AG04450 (cell line): Measurements from ENCODE around the gene SAFB2. TPM values are rescaled to one million over a fixed set of nuclear protein-coding genes. Genes with fewer than 3 reads are reported as not detected.

Experiments used
- CTCF ChIA-PET: fragments of 300-600, 350-600 bp; formaldehyde crosslinking; extraction: SDS; loops from one replicate; lab custom pipeline; 2022; ENCODE audit warnings: antibody characterized with exemption, inconsistent platforms; lab: Charles Lee
- POLR2A ChIA-PET: fragments of 350-600 bp; formaldehyde crosslinking; extraction: SDS; loops from one replicate; lab custom pipeline; 2021; ENCODE audit warnings: antibody characterized with exemption, inconsistent platforms; lab: Yijun Ruan, JAX
- DNase-seq: peaks from one replicate; pipeline ENCODE4 v3.0.0-alpha.2; 2011; ENCODE audit warnings: low read depth, low spot score
- H3K27ac ChIP-seq: one replicate; pipeline ENCODE4 v1.5.1; 2012; ENCODE audit warnings: low read depth, low read length, control low read depth
- H3K27me3 ChIP-seq: one replicate; pipeline ENCODE4 v1.6.0; 2012; ENCODE audit warnings: low read length; ENCODE audit not compliant: control insufficient read depth, insufficient read depth
- H3K4me3 ChIP-seq: 2 replicates; pipeline ENCODE4 v1.5.1; 2011; ENCODE audit warnings: mild to moderate bottlenecking, low read depth, low read length, control low read depth
- H3K9me3 ChIP-seq: 2 replicates; pipeline ENCODE4 v1.5.1; 2012; ENCODE audit warnings: low read length; ENCODE audit not compliant: control insufficient read depth, insufficient read depth
- polyA plus RNA-seq: library from polyadenylated mRNA; depleted of rRNA; stranded (reverse); fragments of >200 nt; gene quantifications from 2 replicates; pipeline ENCODE4 v1.2.3, GENCODE V29; 2011
- TF ChIP-seq, protein P1 (sequence below): IDR thresholded peaks from 2 replicates; pipeline ENCODE4 v1.5.1; 2011; ENCODE audit warnings: low read depth, low read length, control low read depth, inconsistent platforms

Gene SAFB2
- polyA plus RNA-seq, 1 experiment: 24.4 TPM

- no peak for DNase-seq
- Histone ChIP-seq H3K9me3 (no peaks in the 10 kb centered on the region; the same call in 1 of the 2 replicates), H3K4me3 (no peak overlapping the region), H3K27me3 (peaks cover 2% of the 10 kb centered on the region), H3K27ac (no peak overlapping the region)
- POLR2A ChIA-PET: no interaction called here
- CTCF ChIA-PET: interaction anchor here (1.0 kb wide), 1 partner anchor 524 kb away, joined by 4 read pairs; no protein-coding TSS in a partner anchor
- TF ChIP-seq, protein P1, sequence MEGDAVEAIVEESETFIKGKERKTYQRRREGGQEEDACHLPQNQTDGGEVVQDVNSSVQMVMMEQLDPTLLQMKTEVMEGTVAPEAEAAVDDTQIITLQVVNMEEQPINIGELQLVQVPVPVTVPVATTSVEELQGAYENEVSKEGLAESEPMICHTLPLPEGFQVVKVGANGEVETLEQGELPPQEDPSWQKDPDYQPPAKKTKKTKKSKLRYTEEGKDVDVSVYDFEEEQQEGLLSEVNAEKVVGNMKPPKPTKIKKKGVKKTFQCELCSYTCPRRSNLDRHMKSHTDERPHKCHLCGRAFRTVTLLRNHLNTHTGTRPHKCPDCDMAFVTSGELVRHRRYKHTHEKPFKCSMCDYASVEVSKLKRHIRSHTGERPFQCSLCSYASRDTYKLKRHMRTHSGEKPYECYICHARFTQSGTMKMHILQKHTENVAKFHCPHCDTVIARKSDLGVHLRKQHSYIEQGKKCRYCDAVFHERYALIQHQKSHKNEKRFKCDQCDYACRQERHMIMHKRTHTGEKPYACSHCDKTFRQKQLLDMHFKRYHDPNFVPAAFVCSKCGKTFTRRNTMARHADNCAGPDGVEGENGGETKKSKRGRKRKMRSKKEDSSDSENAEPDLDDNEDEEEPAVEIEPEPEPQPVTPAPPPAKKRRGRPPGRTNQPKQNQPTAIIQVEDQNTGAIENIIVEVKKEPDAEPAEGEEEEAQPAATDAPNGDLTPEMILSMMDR: no peak
These were observed 49.9 kb downstream of the SAFB2 start for GRCh38 chr19:5572556-5573286.

- no peak for DNase-seq
- Histone ChIP-seq H3K4me3 (no peak overlapping the region), H3K27ac (no peak overlapping the region), H3K9me3 (no peaks in the 10 kb centered on the region; the same call in 1 of the 2 replicates), H3K27me3 (peaks cover 8% of the 10 kb centered on the region)
- TF ChIP-seq, protein P1: no peak
- ChIA-PET CTCF (no interaction called here), POLR2A (no interaction called here)
These were observed 50.8 kb downstream of the SAFB2 start for GRCh38 chr19:5571777-5572176.

DNA sequence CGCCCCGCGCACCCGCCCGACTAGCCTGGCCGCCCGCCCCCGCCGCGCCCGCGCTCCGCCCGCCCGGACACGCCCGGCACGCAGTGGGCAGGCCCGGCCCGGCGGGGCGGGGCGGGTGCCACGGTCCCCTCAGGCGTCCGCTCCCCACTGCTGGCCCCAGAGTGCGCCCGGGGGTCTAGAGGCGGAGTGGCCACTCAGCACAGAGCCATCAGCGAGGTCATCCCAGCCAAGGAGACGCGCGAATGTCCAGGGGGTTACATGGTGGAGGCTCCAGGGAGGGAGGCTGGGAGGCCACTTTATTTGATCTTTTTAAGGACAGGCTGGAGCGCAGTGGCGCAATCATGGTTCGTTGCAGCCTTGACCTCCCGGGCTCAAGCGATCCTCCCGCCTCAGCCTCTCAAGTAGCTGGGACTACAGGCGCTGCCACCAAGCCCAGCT lies 54.6 kb downstream of the SAFB2 start:
- DNase-seq: no peak
- TF ChIP-seq, protein P1: no peak
- H3K27ac ChIP-seq: no peak overlapping the region
- CTCF ChIA-PET: no interaction called here
- H3K9me3 ChIP-seq: peaks cover 2% of the 10 kb centered on the region; the same call in 1 of the 2 replicates
- POLR2A ChIA-PET: interaction anchor here (0.6 kb wide), 1 partner anchor 46 kb away, joined by 5 read pairs; no protein-coding TSS in a partner anchor
- H3K27me3 ChIP-seq: peaks cover 22% of the 10 kb centered on the region
- no peak overlapping the region for H3K4me3 ChIP-seq

- peaks cover 22% of the 10 kb centered on the region for H3K27me3 ChIP-seq
- no peak within 1 kb of the TSS for H3K27ac ChIP-seq
- ChIA-PET CTCF (no interaction called here), POLR2A (no interaction called here)
- DNase-seq: no peak
- H3K4me3 ChIP-seq: no peak within 1 kb of the TSS
- TF ChIP-seq, protein P1: no peak
- H3K9me3 ChIP-seq: peaks cover 3% of the 10 kb centered on the region; the same call in 1 of the 2 replicates
These were observed 55.1 kb downstream of the SAFB2 start, which contains the start of gene TINCR for GRCh38 chr19:5567360-5567969. Gene TINCR, minus strand, starts transcription at chr19:5567953.

DNA sequence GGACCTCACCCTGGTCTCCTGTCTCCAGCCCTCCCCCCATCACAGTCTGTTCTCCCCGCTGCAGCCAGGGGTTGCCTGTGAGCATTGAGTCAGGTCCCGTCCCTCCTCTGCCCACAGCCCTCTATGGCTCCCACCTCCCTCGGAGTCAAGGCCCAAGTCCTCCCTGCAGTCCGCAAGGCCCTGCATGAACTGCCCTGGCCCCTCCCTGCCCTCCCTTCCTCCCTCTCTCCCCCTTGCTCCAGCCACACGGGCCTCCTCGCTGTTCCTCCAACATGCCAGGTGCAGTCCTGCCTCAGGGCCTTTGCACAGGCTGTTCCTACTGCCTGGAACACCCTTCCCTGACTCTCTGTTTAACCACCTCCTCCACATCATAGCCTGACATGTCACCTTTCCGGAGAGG lies 57.6 kb downstream of the SAFB2 start:
- TF ChIP-seq, protein P1: peak; percentile 7; the same call in 1 of the 2 replicates
- peaks cover 18% of the 10 kb centered on the region for H3K9me3 ChIP-seq
- H3K27me3 ChIP-seq: peaks cover 38% of the 10 kb centered on the region
- DNase-seq: no peak
- H3K4me3 ChIP-seq: no peak overlapping the region
- no peak overlapping the region for H3K27ac ChIP-seq
- CTCF ChIA-PET: no interaction called here
- POLR2A ChIA-PET: no interaction called here
